HEK293 (cell line): ENCODE results near the gene SYNDIG1.
A peak's percentile ranks its signal among the peaks of the same experiment; 100 is the strongest.

Source experiments
- CTCF ChIA-PET: fragments of 350-600 bp; formaldehyde crosslinking; extraction: SDS; loops from one replicate; lab custom pipeline; 2021; ENCODE audit warnings: antibody characterized with exemption; lab: Yijun Ruan, JAX
- POLR2A ChIA-PET: fragments of 300-600 bp; formaldehyde crosslinking; extraction: SDS; loops from one replicate; lab custom pipeline; 2020; ENCODE audit warnings: antibody characterized with exemption, inconsistent platforms; lab: Yijun Ruan, JAX
- H3K27ac ChIP-seq: fragments of 200-500 bp; sonication (Bioruptor generic); 2 replicates; pipeline ENCODE4 v1.5.1; 2014; ENCODE audit warnings: low read depth, low read length, control low read depth, inconsistent platforms; ENCODE audit errors: extremely low read depth
- H3K36me3 ChIP-seq, 2 experiments: fragments of 200-500 bp in 1 of 2; sonication (Bioruptor generic) in 1 of 2; 1 replicate in 1 of 2; 2 replicates in 1 of 2; pipeline ENCODE4 v1.5.1; 2014 to 2017; ENCODE audit warnings: inconsistent platforms in 2 of 2, low read length in 2 of 2; ENCODE audit not compliant: control insufficient read depth in 2 of 2, insufficient read depth in 1 of 2
- H3K4me1 ChIP-seq: fragments of 200-500 bp; sonication (Bioruptor generic); 2 replicates; pipeline ENCODE4 v1.5.1; 2014; ENCODE audit warnings: mild to moderate bottlenecking, low read length, inconsistent platforms; ENCODE audit not compliant: control insufficient read depth, insufficient read depth
- H3K4me3 ChIP-seq: 2 replicates; pipeline ENCODE4 v1.5.1; 2011; ENCODE audit warnings: low read depth, mild to moderate bottlenecking, control low read depth, low read length, moderate library complexity
- H3K9me3 ChIP-seq: fragments of 200-500 bp; sonication (Bioruptor generic); 2 replicates; pipeline ENCODE4 v1.5.1; 2014; ENCODE audit warnings: low read depth, low read length, inconsistent platforms; ENCODE audit not compliant: control insufficient read depth, insufficient read depth
- EGR2 ChIP-seq: fragments of 450-650 bp; formaldehyde crosslinking; IDR thresholded peaks from 2 replicates; pipeline ENCODE4 v1.5.1; 2016; ENCODE audit warnings: low read depth, missing biosample characterization, missing genetic modification characterization
- GLIS1 ChIP-seq: fragments of 450-650 bp; formaldehyde crosslinking; IDR thresholded peaks from 2 replicates; pipeline ENCODE4 v1.5.1; 2016; ENCODE audit warnings: missing biosample characterization, missing genetic modification characterization
- HOXA7 ChIP-seq: sonication (generic); formaldehyde crosslinking; IDR thresholded peaks from 2 replicates; pipeline ENCODE4 v1.8.1; 2022; ENCODE audit warnings: missing genetic modification reagents, borderline replicate concordance
- HOXD13 ChIP-seq: sonication (generic); formaldehyde crosslinking; IDR thresholded peaks from 2 replicates; pipeline ENCODE4 v1.8.0; 2022; ENCODE audit warnings: missing genetic modification reagents, borderline replicate concordance
- OSR2 ChIP-seq: fragments of 450-650 bp; formaldehyde crosslinking; IDR thresholded peaks from 2 replicates; pipeline ENCODE4 v1.5.1; 2016; ENCODE audit warnings: missing biosample characterization, missing genetic modification characterization
- PRDM1 ChIP-seq: fragments of 450-650 bp; formaldehyde crosslinking; IDR thresholded peaks from 2 replicates; pipeline ENCODE4; 2016; ENCODE audit warnings: missing biosample characterization, missing genetic modification characterization
- SALL2 ChIP-seq: fragments of 450-650 bp; formaldehyde crosslinking; IDR thresholded peaks from 2 replicates; pipeline ENCODE4 v1.5.0; 2017; ENCODE audit warnings: missing biosample characterization, mild to moderate bottlenecking, missing genetic modification characterization, borderline replicate concordance
- SCRT2 ChIP-seq: fragments of 450-650 bp; formaldehyde crosslinking; IDR thresholded peaks from 2 replicates; pipeline ENCODE4 v1.5.1; 2016; ENCODE audit warnings: missing biosample characterization, missing genetic modification characterization
- WT1 ChIP-seq: fragments of 450-650 bp; formaldehyde crosslinking; IDR thresholded peaks from 2 replicates; pipeline ENCODE4 v1.5.1; 2016; ENCODE audit warnings: missing biosample characterization, missing genetic modification characterization
- ZBTB7A ChIP-seq: fragments of 450-650 bp; formaldehyde crosslinking; IDR thresholded peaks from 2 replicates; pipeline ENCODE4 v1.5.1; 2016; ENCODE audit warnings: low read depth, missing biosample characterization, missing genetic modification characterization
- ZNF132 ChIP-seq: fragments of 450-650 bp; formaldehyde crosslinking; IDR thresholded peaks from 2 replicates; pipeline ENCODE4 v1.5.1; 2017; ENCODE audit warnings: missing biosample characterization, missing genetic modification characterization, borderline replicate concordance
- ZNF184 ChIP-seq: fragments of 450-650 bp; IDR thresholded peaks from 2 replicates; pipeline ENCODE4 v1.5.1; 2018; ENCODE audit warnings: missing biosample characterization, mild to moderate bottlenecking, missing genetic modification characterization
- ZNF248 ChIP-seq: fragments of 450-650 bp; formaldehyde crosslinking; IDR thresholded peaks from 2 replicates; pipeline ENCODE4 v1.5.1; 2017; ENCODE audit warnings: missing biosample characterization, missing genetic modification characterization
- ZNF366 ChIP-seq: fragments of 450-650 bp; formaldehyde crosslinking; conservative IDR thresholded peaks from 2 replicates; pipeline ENCODE4 v1.5.1; 2016; ENCODE audit warnings: missing biosample characterization, missing genetic modification characterization
- ZNF423 ChIP-seq: fragments of 450-650 bp; formaldehyde crosslinking; IDR thresholded peaks from 2 replicates; pipeline ENCODE4 v1.5.1; 2016; ENCODE audit warnings: missing biosample characterization, missing genetic modification characterization
- ZNF670 ChIP-seq: fragments of 450-650 bp; formaldehyde crosslinking; IDR thresholded peaks from 2 replicates; pipeline ENCODE4 v1.5.1; 2016; ENCODE audit warnings: missing biosample characterization, missing genetic modification characterization, low read depth
- ZNF785 ChIP-seq: fragments of 450-650 bp; formaldehyde crosslinking; IDR thresholded peaks from 2 replicates; pipeline ENCODE4 v1.5.1; 2016; ENCODE audit warnings: missing biosample characterization, missing genetic modification characterization
- TF ChIP-seq, protein P1 (sequence below): fragments of 450-650 bp; formaldehyde crosslinking; IDR thresholded peaks from 2 replicates; pipeline ENCODE4 v1.5.1; 2016; ENCODE audit warnings: missing biosample characterization, missing genetic modification characterization, low read depth
- TF ChIP-seq, protein P2 (sequence below): fragments of 450-650 bp; formaldehyde crosslinking; optimal IDR thresholded peaks from 2 replicates; pipeline ENCODE3; 2016; ENCODE audit warnings: missing biosample characterization, mild to moderate bottlenecking, missing genetic modification characterization
- TF ChIP-seq, protein P3 (sequence below): fragments of 450-650 bp; formaldehyde crosslinking; IDR thresholded peaks from 2 replicates; pipeline ENCODE4; 2016; ENCODE audit warnings: missing biosample characterization, missing genetic modification characterization
- TF ChIP-seq, protein P4 (sequence below): fragments of 450-650 bp; formaldehyde crosslinking; IDR thresholded peaks from 2 replicates; pipeline ENCODE4 v1.5.1; 2016; ENCODE audit warnings: missing biosample characterization, missing genetic modification characterization
- TF ChIP-seq, protein P5 (sequence below): fragments of 450-650 bp; formaldehyde crosslinking; IDR thresholded peaks from 2 replicates; pipeline ENCODE4 v1.5.1; 2016; ENCODE audit warnings: missing biosample characterization, missing genetic modification characterization

The SYNDIG1 gene

DNA sequence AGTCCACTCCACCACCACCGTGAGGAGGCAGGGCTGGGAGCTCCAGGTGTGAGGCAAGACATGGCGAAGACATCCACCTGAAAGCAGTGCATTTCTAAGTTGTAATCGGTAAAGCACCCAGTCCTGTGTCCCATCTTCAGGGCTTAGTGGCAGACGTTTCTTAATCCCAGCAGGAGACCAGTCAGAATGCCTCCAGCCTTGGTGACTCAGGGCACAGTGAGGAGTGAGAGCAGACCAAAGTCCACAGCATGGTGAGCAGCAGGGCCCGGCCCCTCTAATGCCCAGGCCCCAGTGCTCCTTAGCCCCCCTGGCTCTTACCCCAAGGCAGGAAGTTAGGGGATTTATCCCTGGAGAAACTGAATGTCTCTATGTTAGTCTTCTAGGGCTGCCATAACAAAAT lies 183.9 kb downstream of the SYNDIG1 start (continued):
- TF ChIP-seq, protein P1, sequence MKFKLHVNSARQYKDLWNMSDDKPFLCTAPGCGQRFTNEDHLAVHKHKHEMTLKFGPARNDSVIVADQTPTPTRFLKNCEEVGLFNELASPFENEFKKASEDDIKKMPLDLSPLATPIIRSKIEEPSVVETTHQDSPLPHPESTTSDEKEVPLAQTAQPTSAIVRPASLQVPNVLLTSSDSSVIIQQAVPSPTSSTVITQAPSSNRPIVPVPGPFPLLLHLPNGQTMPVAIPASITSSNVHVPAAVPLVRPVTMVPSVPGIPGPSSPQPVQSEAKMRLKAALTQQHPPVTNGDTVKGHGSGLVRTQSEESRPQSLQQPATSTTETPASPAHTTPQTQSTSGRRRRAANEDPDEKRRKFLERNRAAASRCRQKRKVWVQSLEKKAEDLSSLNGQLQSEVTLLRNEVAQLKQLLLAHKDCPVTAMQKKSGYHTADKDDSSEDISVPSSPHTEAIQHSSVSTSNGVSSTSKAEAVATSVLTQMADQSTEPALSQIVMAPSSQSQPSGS (tag by site-specific recombination), result no peak

DNA sequence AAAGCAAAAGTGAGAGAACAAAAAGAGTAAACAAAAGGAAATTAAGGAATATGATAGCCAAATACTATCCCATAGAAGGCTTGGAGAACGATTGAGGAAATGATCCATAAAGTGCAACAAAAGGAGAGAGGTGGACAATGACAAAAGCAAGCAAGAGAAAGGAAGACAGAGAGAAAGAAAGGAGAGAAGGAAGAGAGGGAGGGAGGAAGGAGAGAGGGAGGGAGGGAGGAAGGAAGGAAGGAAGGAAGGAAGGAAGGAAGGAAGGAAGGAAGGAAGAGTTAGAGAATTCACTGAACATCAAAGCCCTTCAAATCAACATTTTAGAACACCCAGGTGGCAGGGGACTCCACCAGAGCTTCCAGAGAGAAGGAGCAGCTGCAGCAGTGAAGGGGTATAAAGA lies 185.0 kb downstream of the SYNDIG1 start:
- Histone ChIP-seq H3K9me3 (no peaks in the 10 kb centered on the region), H3K4me3 (no peak overlapping the region), H3K4me1 (no peaks in the 10 kb centered on the region), H3K36me3 (no peaks in the 10 kb centered on the region), H3K27ac (no peak overlapping the region)
- ChIA-PET CTCF (interaction anchor here (0.7 to 0.8 kb wide), 2 partner anchors 450 to 702 kb away, joined by 3 read pairs; no protein-coding TSS in a partner anchor), POLR2A (no interaction called here)
- TF ChIP-seq ZNF248 (tag by site-specific recombination) (no peak), SCRT2 (no peak), HOXD13 (no peak), PRDM1 (peak; percentile 88), ZNF785 (no peak), HOXA7 (CRISPR knock-in tag) (no peak), ZNF366 (tag by site-specific recombination) (peak; percentile 82)
- TF ChIP-seq, protein P2, sequence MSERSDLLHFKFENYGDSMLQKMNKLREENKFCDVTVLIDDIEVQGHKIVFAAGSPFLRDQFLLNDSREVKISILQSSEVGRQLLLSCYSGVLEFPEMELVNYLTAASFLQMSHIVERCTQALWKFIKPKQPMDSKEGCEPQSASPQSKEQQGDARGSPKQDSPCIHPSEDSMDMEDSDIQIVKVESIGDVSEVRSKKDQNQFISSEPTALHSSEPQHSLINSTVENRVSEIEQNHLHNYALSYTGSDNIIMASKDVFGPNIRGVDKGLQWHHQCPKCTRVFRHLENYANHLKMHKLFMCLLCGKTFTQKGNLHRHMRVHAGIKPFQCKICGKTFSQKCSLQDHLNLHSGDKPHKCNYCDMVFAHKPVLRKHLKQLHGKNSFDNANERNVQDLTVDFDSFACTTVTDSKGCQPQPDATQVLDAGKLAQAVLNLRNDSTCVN (tag by site-specific recombination), result no peak
- TF ChIP-seq, protein P3, sequence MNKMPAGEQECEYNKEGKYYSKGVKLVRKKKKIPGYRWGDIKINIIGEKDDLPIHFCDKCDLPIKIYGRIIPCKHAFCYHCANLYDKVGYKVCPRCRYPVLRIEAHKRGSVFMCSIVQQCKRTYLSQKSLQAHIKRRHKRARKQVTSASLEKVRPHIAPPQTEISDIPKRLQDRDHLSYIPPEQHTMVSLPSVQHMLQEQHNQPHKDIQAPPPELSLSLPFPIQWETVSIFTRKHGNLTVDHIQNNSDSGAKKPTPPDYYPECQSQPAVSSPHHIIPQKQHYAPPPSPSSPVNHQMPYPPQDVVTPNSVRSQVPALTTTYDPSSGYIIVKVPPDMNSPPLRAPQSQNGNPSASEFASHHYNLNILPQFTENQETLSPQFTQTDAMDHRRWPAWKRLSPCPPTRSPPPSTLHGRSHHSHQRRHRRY (tag by site-specific recombination), result no peak
- TF ChIP-seq, all 188 proteins: peak for 2

DNA sequence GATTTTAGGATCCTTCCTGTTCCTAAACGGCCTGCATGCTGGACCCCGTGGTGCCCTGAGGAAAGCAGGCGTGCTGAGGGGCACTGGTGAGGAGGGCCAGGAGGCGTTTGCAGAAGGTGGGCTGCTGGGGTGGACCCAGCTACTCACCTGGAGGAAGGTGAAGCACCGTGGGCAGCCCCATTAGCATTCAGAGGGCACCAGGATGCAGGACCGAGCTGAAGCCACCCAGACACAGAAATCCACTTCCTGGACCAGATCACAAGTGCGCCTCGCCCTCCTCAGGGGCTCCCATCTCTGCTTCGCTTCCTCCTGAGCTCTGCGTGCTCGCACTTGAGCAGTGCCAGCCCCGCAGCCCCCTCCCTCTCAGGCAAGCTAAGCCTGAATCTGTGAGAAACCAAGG lies 187.0 kb downstream of the SYNDIG1 start:
- Histone ChIP-seq H3K9me3 (no peaks in the 10 kb centered on the region), H3K4me3 (no peak overlapping the region), H3K36me3 (no peaks in the 10 kb centered on the region), H3K27ac (no peak overlapping the region), H3K4me1 (no peaks in the 10 kb centered on the region)
- CTCF ChIA-PET, result no interaction called here
- POLR2A ChIA-PET, result no interaction called here
- TF ChIP-seq ZNF670 (tag by site-specific recombination) (no peak), GLIS1 (no peak), SALL2 (tag by site-specific recombination) (no peak), OSR2 (tag by site-specific recombination) (no peak), ZBTB7A (tag by site-specific recombination) (no peak), WT1 (tag by site-specific recombination) (no peak), EGR2 (tag by site-specific recombination) (no peak), ZNF184 (tag by site-specific recombination) (no peak), ZNF423 (tag by site-specific recombination) (no peak), ZNF132 (tag by site-specific recombination) (no peak)
- TF ChIP-seq, protein P4, sequence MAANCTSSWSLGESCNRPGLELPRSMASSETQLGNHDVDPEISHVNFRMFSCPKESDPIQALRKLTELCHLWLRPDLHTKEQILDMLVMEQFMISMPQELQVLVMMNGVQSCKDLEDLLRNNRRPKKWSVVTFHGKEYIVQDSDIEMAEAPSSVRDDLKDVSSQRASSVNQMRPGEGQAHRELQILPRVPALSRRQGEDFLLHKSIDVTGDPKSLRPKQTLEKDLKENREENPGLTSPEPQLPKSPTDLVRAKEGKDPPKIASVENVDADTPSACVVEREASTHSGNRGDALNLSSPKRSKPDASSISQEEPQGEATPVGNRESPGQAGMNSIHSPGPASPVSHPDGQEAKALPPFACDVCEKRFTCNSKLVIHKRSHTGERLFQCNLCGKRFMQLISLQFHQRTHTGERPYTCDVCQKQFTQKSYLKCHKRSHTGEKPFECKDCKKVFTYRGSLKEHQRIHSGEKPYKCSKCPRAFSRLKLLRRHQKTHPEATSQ (tag by site-specific recombination), result no peak
- TF ChIP-seq, protein P5, sequence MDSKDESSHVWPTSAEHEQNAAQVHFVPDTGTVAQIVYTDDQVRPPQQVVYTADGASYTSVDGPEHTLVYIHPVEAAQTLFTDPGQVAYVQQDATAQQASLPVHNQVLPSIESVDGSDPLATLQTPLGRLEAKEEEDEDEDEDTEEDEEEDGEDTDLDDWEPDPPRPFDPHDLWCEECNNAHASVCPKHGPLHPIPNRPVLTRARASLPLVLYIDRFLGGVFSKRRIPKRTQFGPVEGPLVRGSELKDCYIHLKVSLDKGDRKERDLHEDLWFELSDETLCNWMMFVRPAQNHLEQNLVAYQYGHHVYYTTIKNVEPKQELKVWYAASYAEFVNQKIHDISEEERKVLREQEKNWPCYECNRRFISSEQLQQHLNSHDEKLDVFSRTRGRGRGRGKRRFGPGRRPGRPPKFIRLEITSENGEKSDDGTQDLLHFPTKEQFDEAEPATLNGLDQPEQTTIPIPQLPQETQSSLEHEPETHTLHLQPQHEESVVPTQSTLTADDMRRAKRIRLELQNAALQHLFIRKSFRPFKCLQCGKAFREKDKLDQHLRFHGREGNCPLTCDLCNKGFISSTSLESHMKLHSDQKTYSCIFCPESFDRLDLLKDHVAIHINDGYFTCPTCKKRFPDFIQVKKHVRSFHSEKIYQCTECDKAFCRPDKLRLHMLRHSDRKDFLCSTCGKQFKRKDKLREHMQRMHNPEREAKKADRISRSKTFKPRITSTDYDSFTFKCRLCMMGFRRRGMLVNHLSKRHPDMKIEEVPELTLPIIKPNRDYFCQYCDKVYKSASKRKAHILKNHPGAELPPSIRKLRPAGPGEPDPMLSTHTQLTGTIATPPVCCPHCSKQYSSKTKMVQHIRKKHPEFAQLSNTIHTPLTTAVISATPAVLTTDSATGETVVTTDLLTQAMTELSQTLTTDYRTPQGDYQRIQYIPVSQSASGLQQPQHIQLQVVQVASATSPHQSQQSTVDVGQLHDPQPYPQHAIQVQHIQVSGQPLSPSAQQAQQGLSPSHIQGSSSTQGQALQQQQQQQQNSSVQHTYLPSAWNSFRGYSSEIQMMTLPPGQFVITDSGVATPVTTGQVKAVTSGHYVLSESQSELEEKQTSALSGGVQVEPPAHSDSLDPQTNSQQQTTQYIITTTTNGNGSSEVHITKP (tag by site-specific recombination), result no peak
